CD8-positive, alpha-beta memory T cell (primary cell): ENCODE measurements around the gene FRMD4B. TPM values are rescaled to one million over a fixed set of nuclear protein-coding genes. Genes with fewer than 3 reads are reported as not detected.
A peak's percentile ranks its signal among the peaks of the same experiment; 100 is the strongest.

Source experiments
- CTCF ChIA-PET: fragments of 350-600 bp; sonication (Branson Sonifier 250); formaldehyde crosslinking; loops from one replicate; lab custom pipeline; 2021; ENCODE audit warnings: antibody characterized with exemption; lab: Charles Lee
- POLR2A ChIA-PET: fragments of 350-600 bp; sonication (Branson Sonifier 250); formaldehyde crosslinking; loops from one replicate; lab custom pipeline; 2021; ENCODE audit warnings: antibody characterized with exemption; lab: Charles Lee
- DNase-seq, 5 donors: peaks; one replicate each; pipeline versions ENCODE4 v3.0.0 to v3.0.0-alpha.2; 2020 to 2022; ENCODE audit warnings: mixed read lengths in 1 of 5
- H3K27ac ChIP-seq: one replicate; pipeline ENCODE4 v1.7.0; 2013; ENCODE audit warnings: low read depth, mild to moderate bottlenecking, low read length, moderate library complexity
- H3K27me3 ChIP-seq: 2 replicates; pipeline ENCODE4 v1.7.0; 2013; ENCODE audit warnings: low read length, mild to moderate bottlenecking; ENCODE audit not compliant: insufficient read depth, poor library complexity, severe bottlenecking
- H3K36me3 ChIP-seq: 2 replicates; pipeline ENCODE4 v1.7.0; 2013; ENCODE audit warnings: mild to moderate bottlenecking, low read length, moderate library complexity; ENCODE audit not compliant: insufficient read depth
- H3K4me1 ChIP-seq: 2 replicates; pipeline ENCODE4 v1.7.0; 2013; ENCODE audit warnings: mild to moderate bottlenecking, low read length, moderate library complexity; ENCODE audit not compliant: insufficient read depth
- H3K4me3 ChIP-seq: 2 replicates; pipeline ENCODE4 v1.7.0; 2013; ENCODE audit warnings: mild to moderate bottlenecking, low read length
- H3K9me3 ChIP-seq: 2 replicates; pipeline ENCODE4 v1.7.0; 2013; ENCODE audit warnings: mild to moderate bottlenecking, low read length
- H3K27ac Mint-ChIP-seq, 8 donors: one replicate each; pipeline ENCODE4 v1.8.0; 2020 to 2021; ENCODE audit warnings: mixed read lengths in 8 of 8, mild to moderate bottlenecking in 6 of 8, inconsistent platforms in 3 of 8, moderate library complexity in 3 of 8
- H3K27me3 Mint-ChIP-seq, 2 donors: one replicate each; pipeline ENCODE4 v1.8.0; 2020 to 2021; ENCODE audit warnings: mixed read lengths in 2 of 2, mild to moderate bottlenecking in 1 of 2, moderate library complexity in 1 of 2
- H3K36me3 Mint-ChIP-seq, 3 donors: one replicate each; pipeline ENCODE4 v1.8.0; 2020 to 2021; ENCODE audit warnings: mixed read lengths in 3 of 3, inconsistent platforms in 1 of 3, mild to moderate bottlenecking in 1 of 3
- H3K4me1 Mint-ChIP-seq, 3 donors: one replicate each; pipeline ENCODE4 v1.8.0; 2020 to 2021; ENCODE audit warnings: mixed read lengths in 3 of 3, inconsistent platforms in 1 of 3, mild to moderate bottlenecking in 1 of 3
- H3K4me3 Mint-ChIP-seq, 7 donors: one replicate each; pipeline ENCODE4 v1.8.0; 2020 to 2021; ENCODE audit warnings: mixed read lengths in 7 of 7, mild to moderate bottlenecking in 6 of 7, moderate library complexity in 4 of 7, inconsistent platforms in 2 of 7
- H3K9me3 Mint-ChIP-seq, 5 donors: one replicate each; pipeline ENCODE4 v1.8.0; 2020 to 2022; ENCODE audit warnings: mixed read lengths in 5 of 5, mild to moderate bottlenecking in 3 of 5, moderate library complexity in 2 of 5, inconsistent platforms in 1 of 5
- polyA plus RNA-seq: library from polyadenylated mRNA; unstranded; fragments of 300-500 nt; fragmentation: Illumina TruSeq; gene quantifications from one replicate; pipeline ENCODE4 v1.2.3, GENCODE V29; 2021
- total RNA-seq, 2 experiments: library from RNA; stranded (reverse); gene quantifications; one replicate each; pipeline ENCODE4 v1.2.3, GENCODE V29; 2021

FRMD4B gene
- total and polyA plus RNA-seq, 3 experiments from 2014 or later, result 3.0 to 41.1 (median 40.3) TPM

GRCh38 chr3:69370156-69370883 lies 15.6 kb downstream of the FRMD4B start:
- Mint-ChIP-seq H3K27ac (peak overlapping the region in 5 of 8 donors; percentile 1 to 56 (median 17)), H3K36me3 (no peaks in the 10 kb centered on the region), H3K9me3 (no peaks in the 10 kb centered on the region), H3K4me1 (peaks cover 35 to 40% (median 39%) of the 10 kb centered on the region in 3 donors), H3K27me3 (peaks cover 0 to 6% of the 10 kb centered on the region in 2 donors), H3K4me3 (peak overlapping the region in 6 of 7 donors; percentile 13 to 72 (median 52))
- Histone ChIP-seq H3K9me3 (no peaks in the 10 kb centered on the region), H3K27ac (no peak overlapping the region), H3K4me3 (no peak overlapping the region), H3K36me3 (no peaks in the 10 kb centered on the region), H3K27me3 (no peaks in the 10 kb centered on the region), H3K4me1 (peaks cover 36% of the 10 kb centered on the region)
- CTCF ChIA-PET, result interaction anchor here (1.2 kb wide), 3 partner anchors 15 to 209 kb away, joined by 3 read pairs; no protein-coding TSS in a partner anchor
- DNase-seq, result peak in 3 of 5 donors; percentile 11 to 20 (median 12)
- POLR2A ChIA-PET, result no interaction called here

GRCh38 chr3:69368129-69368741 lies 17.7 kb downstream of the FRMD4B start:
- Mint-ChIP-seq H3K27me3 (peaks cover 0 to 6% of the 10 kb centered on the region in 2 donors), H3K4me1 (peaks cover 35 to 40% (median 39%) of the 10 kb centered on the region in 3 donors), H3K9me3 (no peaks in the 10 kb centered on the region), H3K4me3 (peak overlapping the region in 4 of 7 donors; percentile 32 to 53 (median 36)), H3K27ac (peak overlapping the region in 4 of 8 donors; percentile 4 to 29 (median 22)), H3K36me3 (no peaks in the 10 kb centered on the region)
- ChIA-PET CTCF (no interaction called here), POLR2A (no interaction called here)
- H3K36me3 ChIP-seq, result no peaks in the 10 kb centered on the region
- H3K9me3 ChIP-seq, result no peaks in the 10 kb centered on the region
- H3K27me3 ChIP-seq, result no peaks in the 10 kb centered on the region
- no peak overlapping the region for H3K27ac ChIP-seq
- peaks cover 36% of the 10 kb centered on the region for H3K4me1 ChIP-seq
- H3K4me3 ChIP-seq, result no peak overlapping the region
- DNase-seq, result peak in 4 of 5 donors; percentile 11 to 53 (median 27)

GRCh38 chr3:69367586-69367985 lies 18.3 kb downstream of the FRMD4B start:
- Mint-ChIP-seq H3K4me3 (no peak overlapping the region), H3K27me3 (peaks cover 3 to 8% of the 10 kb centered on the region in 2 donors), H3K9me3 (no peaks in the 10 kb centered on the region), H3K4me1 (peaks cover 35 to 40% (median 39%) of the 10 kb centered on the region in 3 donors), H3K27ac (no peak overlapping the region), H3K36me3 (no peaks in the 10 kb centered on the region)
- Histone ChIP-seq H3K27me3 (no peaks in the 10 kb centered on the region), H3K4me1 (peaks cover 36% of the 10 kb centered on the region), H3K27ac (no peak overlapping the region), H3K36me3 (no peaks in the 10 kb centered on the region), H3K9me3 (no peaks in the 10 kb centered on the region), H3K4me3 (no peak overlapping the region)
- no peak for DNase-seq
- CTCF ChIA-PET, result no interaction called here
- POLR2A ChIA-PET, result no interaction called here

- Histone ChIP-seq H3K27ac (no peak overlapping the region), H3K4me3 (no peak overlapping the region), H3K9me3 (no peaks in the 10 kb centered on the region), H3K4me1 (peaks cover 18% of the 10 kb centered on the region), H3K27me3 (no peaks in the 10 kb centered on the region), H3K36me3 (no peaks in the 10 kb centered on the region)
- H3K27me3 Mint-ChIP-seq, result peaks cover 3% of the 10 kb centered on the region in 2 donors
- no peak overlapping the region for H3K4me3 Mint-ChIP-seq
- DNase-seq, result no peak
- peaks cover 17 to 22% (median 20%) of the 10 kb centered on the region in 3 donors for H3K4me1 Mint-ChIP-seq
- peaks cover 0 to under 1% (median 0%) of the 10 kb centered on the region in 5 donors for H3K9me3 Mint-ChIP-seq
- ChIA-PET CTCF (no interaction called here), POLR2A (no interaction called here)
- H3K27ac Mint-ChIP-seq, result no peak overlapping the region
- H3K36me3 Mint-ChIP-seq, result no peaks in the 10 kb centered on the region
These were observed 21.5 kb downstream of the FRMD4B start for GRCh38 chr3:69364354-69364753.

- H3K27me3 Mint-ChIP-seq, result peaks cover 5 to 7% of the 10 kb centered on the region in 2 donors
- no peak for DNase-seq
- no peaks in the 10 kb centered on the region for H3K4me1 Mint-ChIP-seq
These were observed 25.2 kb downstream of the FRMD4B start for GRCh38 chr3:69360690-69361089.

GRCh38 chr3:69359916-69360315 lies 26.0 kb downstream of the FRMD4B start:
- Mint-ChIP-seq H3K4me1 (no peaks in the 10 kb centered on the region), H3K27ac (peak overlapping the region in 1 of 8 donors; percentile 11), H3K9me3 (peaks cover 0 to 10% (median 4%) of the 10 kb centered on the region in 5 donors), H3K4me3 (no peak overlapping the region), H3K36me3 (peaks cover 0 to 3% (median 0%) of the 10 kb centered on the region in 3 donors), H3K27me3 (peaks cover 5 to 7% of the 10 kb centered on the region in 2 donors)
- POLR2A ChIA-PET, result no interaction called here
- Histone ChIP-seq H3K27ac (no peak overlapping the region), H3K4me3 (no peak overlapping the region), H3K9me3 (no peaks in the 10 kb centered on the region), H3K27me3 (no peaks in the 10 kb centered on the region), H3K36me3 (no peaks in the 10 kb centered on the region), H3K4me1 (no peaks in the 10 kb centered on the region)
- no peak for DNase-seq
- CTCF ChIA-PET, result no interaction called here

More at GRCh38 chr3:69360690-69361089, 25.2 kb downstream of the FRMD4B start:
- H3K36me3 Mint-ChIP-seq, result peaks cover 0 to 3% (median 0%) of the 10 kb centered on the region in 3 donors
- CTCF ChIA-PET, result no interaction called here
- Histone ChIP-seq H3K4me1 (no peaks in the 10 kb centered on the region), H3K4me3 (no peak overlapping the region), H3K9me3 (no peaks in the 10 kb centered on the region), H3K27ac (no peak overlapping the region), H3K36me3 (no peaks in the 10 kb centered on the region), H3K27me3 (no peaks in the 10 kb centered on the region)
- no peak overlapping the region for H3K27ac Mint-ChIP-seq
- H3K9me3 Mint-ChIP-seq, result peaks cover 0 to 10% (median 4%) of the 10 kb centered on the region in 5 donors
- H3K4me3 Mint-ChIP-seq, result no peak overlapping the region
- POLR2A ChIA-PET, result no interaction called here

- Mint-ChIP-seq H3K4me1 (no peaks in the 10 kb centered on the region), H3K27ac (no peak overlapping the region), H3K9me3 (peaks cover 0 to 10% (median 4%) of the 10 kb centered on the region in 5 donors), H3K36me3 (peaks cover 0 to 3% (median 0%) of the 10 kb centered on the region in 3 donors), H3K4me3 (no peak overlapping the region), H3K27me3 (peaks cover 5 to 7% of the 10 kb centered on the region in 2 donors)
- Histone ChIP-seq H3K27ac (no peak overlapping the region), H3K4me1 (no peaks in the 10 kb centered on the region), H3K36me3 (no peaks in the 10 kb centered on the region), H3K4me3 (no peak overlapping the region), H3K27me3 (no peaks in the 10 kb centered on the region), H3K9me3 (no peaks in the 10 kb centered on the region)
- DNase-seq, result no peak
- CTCF ChIA-PET, result no interaction called here
- POLR2A ChIA-PET, result no interaction called here
These were observed 26.5 kb downstream of the FRMD4B start for GRCh38 chr3:69359339-69359893.

GRCh38 chr3:69357196-69357595 lies 28.7 kb downstream of the FRMD4B start:
- Mint-ChIP-seq H3K36me3 (peaks cover 0 to 3% (median 0%) of the 10 kb centered on the region in 3 donors), H3K27ac (no peak overlapping the region), H3K4me3 (no peak overlapping the region), H3K9me3 (peaks cover 0 to 10% (median 4%) of the 10 kb centered on the region in 5 donors), H3K4me1 (peaks cover 9% of the 10 kb centered on the region in 3 donors), H3K27me3 (peaks cover 12 to 20% of the 10 kb centered on the region in 2 donors)
- Histone ChIP-seq H3K9me3 (no peaks in the 10 kb centered on the region), H3K4me3 (no peak overlapping the region), H3K4me1 (peaks cover 4% of the 10 kb centered on the region), H3K27me3 (no peaks in the 10 kb centered on the region), H3K27ac (no peak overlapping the region), H3K36me3 (no peaks in the 10 kb centered on the region)
- CTCF ChIA-PET, result no interaction called here
- DNase-seq, result no peak
- POLR2A ChIA-PET, result no interaction called here
